ENCODE data around the gene IDH1. TPM values are rescaled to one million over a fixed set of nuclear protein-coding genes. Genes with fewer than 3 reads are reported as not detected.

Gene IDH1
- total RNA-seq (ENCODE audit: low replicate concordance), result 123 and 125 TPM in 2 replicates

DNA sequence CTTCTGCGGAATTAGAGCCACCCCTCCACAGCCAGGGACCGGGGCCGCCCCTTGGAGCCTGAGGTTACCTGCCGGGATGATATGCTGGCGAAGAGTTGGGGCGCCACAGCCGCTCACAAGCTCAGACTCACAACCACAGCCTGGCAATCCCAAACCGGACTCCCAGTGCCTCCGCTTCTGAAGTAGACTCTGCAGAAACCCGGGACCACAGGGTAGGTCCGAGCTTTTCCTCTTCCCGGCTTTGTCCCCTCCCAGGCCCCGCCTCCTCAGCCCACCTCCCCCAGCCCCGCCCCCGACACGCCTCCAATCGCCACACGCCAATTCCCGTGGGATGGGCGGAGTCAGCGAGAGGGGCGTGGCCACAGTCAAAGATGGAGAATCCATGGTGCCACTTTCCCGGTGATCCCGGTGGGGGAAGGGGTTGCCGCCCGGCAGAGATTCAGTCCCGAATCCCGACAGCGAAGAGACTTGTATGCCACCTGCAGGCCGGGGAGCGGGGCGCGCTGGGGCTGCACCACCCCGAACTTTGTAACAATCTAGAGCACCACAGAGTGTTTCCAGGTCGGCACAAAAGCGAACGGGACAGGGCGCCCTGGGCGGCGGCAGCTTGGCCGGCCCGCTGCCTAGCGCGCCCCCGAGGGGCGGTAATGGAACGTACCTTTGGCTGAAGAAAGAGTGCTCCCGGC is at the start of gene IDH1:
IDH1 (minus strand) TSS at position 201 of the 686 bp plus-strand sequence. CDS start 3,520 bp downstream, outside the sequence.

DNA sequence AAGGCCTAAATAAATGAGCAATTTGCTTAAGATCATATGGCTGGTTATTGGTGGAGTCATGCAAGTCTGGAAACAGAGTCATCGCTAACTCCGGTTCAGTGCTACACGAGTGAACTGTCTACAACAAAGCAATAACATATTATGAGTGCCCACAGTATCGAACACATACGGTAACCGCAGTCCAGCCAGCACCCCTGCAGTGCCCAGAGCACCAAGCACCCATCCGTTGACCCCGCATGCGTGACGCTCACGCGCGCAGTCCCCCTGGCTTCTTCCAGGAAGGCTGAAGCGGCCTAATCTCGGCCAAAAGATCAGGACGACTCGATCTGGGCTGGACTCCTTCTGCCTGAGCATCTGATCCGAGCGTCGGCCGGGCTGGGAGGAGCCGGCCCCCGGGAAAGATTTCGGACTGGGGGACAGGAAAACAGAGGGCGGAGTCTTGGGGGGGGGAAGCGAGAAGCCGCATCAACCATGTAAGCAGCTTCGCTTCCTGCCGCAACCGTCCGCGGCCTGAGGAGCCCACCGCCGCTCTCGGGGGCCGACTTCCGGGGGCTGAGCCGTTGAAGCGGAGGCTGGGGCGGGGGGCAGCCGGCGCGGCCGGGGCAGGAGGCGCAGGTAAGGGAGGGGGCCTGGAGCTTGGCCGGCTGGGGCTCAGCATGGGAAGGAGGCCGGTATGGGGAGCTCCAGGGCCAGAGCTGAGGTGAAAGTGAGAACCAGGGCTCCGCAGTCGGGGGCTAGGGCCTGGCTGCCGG is 11.1 kb upstream of the IDH1 start, which contains the start of gene PIKFYVE:
PIKFYVE (plus strand) TSS at position 455 of the 752 bp plus-strand sequence. CDS start 5,265 bp downstream, outside the sequence.

DNA sequence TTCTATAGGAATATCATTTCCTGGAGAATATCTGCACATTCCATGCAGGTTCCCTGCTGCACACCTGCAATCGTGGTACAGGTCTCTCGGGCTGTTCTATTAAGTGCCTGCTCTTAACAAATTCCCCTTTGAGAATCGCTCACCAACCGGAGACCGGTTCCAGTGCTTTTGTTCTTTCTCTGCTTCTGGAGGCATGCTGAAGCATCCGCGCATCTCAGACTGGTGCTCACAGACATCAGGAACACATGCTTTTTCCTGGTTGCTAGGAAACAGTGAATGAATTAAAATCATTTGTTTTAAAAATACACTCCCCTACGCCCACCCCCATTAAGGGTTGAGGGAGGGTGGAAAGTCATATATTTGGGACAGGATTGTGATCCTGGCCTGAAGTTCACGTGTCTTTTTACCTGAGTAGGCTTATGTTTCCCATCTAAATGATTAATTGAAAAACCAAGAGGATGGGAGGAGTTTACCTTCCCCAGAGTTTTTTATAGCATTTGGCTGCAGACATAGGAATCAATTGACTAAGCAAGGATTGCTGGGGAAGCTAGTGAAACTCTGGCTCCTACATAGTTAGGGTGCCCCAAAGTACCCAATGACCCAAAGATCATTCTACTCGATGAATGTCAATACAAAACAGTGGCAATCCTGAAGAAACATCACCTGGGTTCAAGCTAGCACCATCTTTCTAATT is 64.9 kb downstream of the IDH1 start, which contains the start of gene C2orf80:
C2orf80 (minus strand) TSS at position 221 of the 694 bp plus-strand sequence. CDS start 3,044 bp downstream, outside the sequence.

Other genes with a start within 250 kb of the IDH1 start
- gene PLEKHM3, start 229.5 kb downstream of the IDH1 start, total RNA-seq (ENCODE audit: low replicate concordance), result 9.7 and 16.5 TPM in 2 replicates
- gene CRYGD, start 130.5 kb downstream of the IDH1 start, total RNA-seq (ENCODE audit: low replicate concordance), result not detected in 2 replicates
- gene CRYGC, start 125.2 kb downstream of the IDH1 start, total RNA-seq (ENCODE audit: low replicate concordance), result not detected in 2 replicates
- gene CRYGB, start 108.9 kb downstream of the IDH1 start, total RNA-seq (ENCODE audit: low replicate concordance), result not detected in 2 replicates
- gene CRYGA, start 91.5 kb downstream of the IDH1 start, total RNA-seq (ENCODE audit: low replicate concordance), result not detected in 2 replicates
- not detected in 2 replicates for gene C2orf80, start 65.0 kb downstream of the IDH1 start, total RNA-seq (ENCODE audit: low replicate concordance)
- gene PIKFYVE, start 11.2 kb upstream of the IDH1 start, total RNA-seq (ENCODE audit: low replicate concordance), result 19.0 and 21.3 TPM in 2 replicates
- gene PTH2R, start 151.7 kb upstream of the IDH1 start, total RNA-seq (ENCODE audit: low replicate concordance), result 0.08 TPM in 1 of 2 replicates, not detected in the other